HepG2 (cell line): ENCODE measurements around the gene PRMT5. TPM values are rescaled to one million over a fixed set of nuclear protein-coding genes. Genes with fewer than 3 reads are reported as not detected.

Source experiments
- ARNT ChIP-seq: fragments of 450-650 bp; IDR thresholded peaks from 2 replicates; pipeline ENCODE4 v1.6.1; 2017
- CREM ChIP-seq, 2 experiments: sonication (generic) in 1 of 2; formaldehyde crosslinking in 1 of 2; IDR thresholded peaks; 2 replicates each; pipeline versions ENCODE4 v1.4.0 to v1.6.1; 2016 to 2020; ENCODE audit warnings: antibody characterized with exemption in 1 of 2, mild to moderate bottlenecking in 1 of 2, missing genetic modification reagents in 1 of 2
- FOXA3 ChIP-seq: IDR thresholded peaks from 2 replicates; pipeline ENCODE4 v1.6.1; 2016; ENCODE audit warnings: missing genetic modification reagents, missing compliant biosample characterization
- FOXJ3 ChIP-seq: sonication (generic); formaldehyde crosslinking; IDR thresholded peaks from 2 replicates; pipeline ENCODE4 v1.4.0; 2020; ENCODE audit warnings: missing genetic modification reagents, mild to moderate bottlenecking, borderline replicate concordance
- HNF4A ChIP-seq: sonication (generic); formaldehyde crosslinking; IDR thresholded peaks from 2 replicates; pipeline ENCODE4 v1.4.0; 2020; ENCODE audit warnings: missing genetic modification reagents
- MAF1 ChIP-seq: sonication (generic); formaldehyde crosslinking; IDR thresholded peaks from 2 replicates; pipeline ENCODE4 v1.5.0; 2020; ENCODE audit warnings: missing genetic modification reagents, borderline replicate concordance
- NR2F6 ChIP-seq, 2 experiments: IDR thresholded peaks; 2 replicates each; pipeline ENCODE4 v1.6.1; 2016; ENCODE audit warnings: antibody characterized with exemption in 1 of 2, mild to moderate bottlenecking in 1 of 2
- PLSCR1 ChIP-seq: sonication (generic); formaldehyde crosslinking; IDR thresholded peaks from 2 replicates; pipeline ENCODE4 v1.5.0; 2020; ENCODE audit warnings: missing genetic modification reagents, mild to moderate bottlenecking, borderline replicate concordance
- SIX1 ChIP-seq: sonication (generic); formaldehyde crosslinking; IDR thresholded peaks from 2 replicates; pipeline ENCODE4 v1.4.0; 2020; ENCODE audit warnings: missing genetic modification reagents, borderline replicate concordance
- SMARCC2 ChIP-seq: fragments of 450-650 bp; IDR thresholded peaks from 2 replicates; pipeline ENCODE4 v1.6.1; 2017; ENCODE audit warnings: antibody characterized with exemption, mild to moderate bottlenecking
- SPEN ChIP-seq: sonication (generic); formaldehyde crosslinking; IDR thresholded peaks from 2 replicates; pipeline ENCODE4 v1.5.1; 2020; ENCODE audit warnings: low read depth, mild to moderate bottlenecking, missing genetic modification reagents
- XRCC5 ChIP-seq: fragments of 200-400 bp; formaldehyde crosslinking; optimal IDR thresholded peaks from 2 replicates; pipeline ENCODE3; 2017; ENCODE audit warnings: mild to moderate bottlenecking, low read length
- ZNF713 ChIP-seq: sonication (generic); formaldehyde crosslinking; IDR thresholded peaks from 2 replicates; pipeline ENCODE4 v1.4.0; 2020; ENCODE audit warnings: mild to moderate bottlenecking, missing genetic modification reagents
- polyA plus RNA-seq, 8 experiments: library from polyadenylated mRNA; depleted of rRNA in 3 of 8; stranded (reverse) in 7 of 8; unstranded in 1 of 8; fragments of >200 nt; fragmentation: Illumina TruSeq in 4 of 8; extraction: Trizol in 4 of 8; gene quantifications; 2 replicates each; pipeline versions ENCODE4 v1.2.1 to v1.2.3, GENCODE V29; 2011 to 2016; ENCODE audit warnings: low read depth in 4 of 8, missing spikeins in 1 of 8, mixed read lengths in 1 of 8; ENCODE audit not compliant: insufficient read depth in 1 of 8
- total RNA-seq, 5 experiments: library from RNA; depleted of rRNA; stranded (reverse); fragments of >200 nt; fragmentation: Illumina TruSeq; extraction: Trizol; gene quantifications; 2 replicates each; pipeline ENCODE4 v1.2.3, GENCODE V29; 2016; ENCODE audit warnings: low read depth in 1 of 5
- TF ChIP-seq, protein P1 (sequence below): sonication (generic); formaldehyde crosslinking; IDR thresholded peaks from 2 replicates; pipeline ENCODE4 v1.4.0; 2020; ENCODE audit warnings: missing genetic modification reagents, mild to moderate bottlenecking, borderline replicate concordance
- TF ChIP-seq, protein P2 (sequence below): IDR thresholded peaks from 2 replicates; pipeline ENCODE4 v1.4.0; 2020; ENCODE audit warnings: mild to moderate bottlenecking, missing genetic modification reagents
- TF ChIP-seq, protein P3 (sequence below): sonication (generic); formaldehyde crosslinking; IDR thresholded peaks from 2 replicates; pipeline ENCODE4 v1.4.0; 2020; ENCODE audit warnings: missing genetic modification reagents

PRMT5 gene
- total and polyA plus RNA-seq, 2 of the 13 experiments (the other 11 are each of a cell fraction or from before 2014, with no cell fraction given), result 210 to 354 TPM

DNA sequence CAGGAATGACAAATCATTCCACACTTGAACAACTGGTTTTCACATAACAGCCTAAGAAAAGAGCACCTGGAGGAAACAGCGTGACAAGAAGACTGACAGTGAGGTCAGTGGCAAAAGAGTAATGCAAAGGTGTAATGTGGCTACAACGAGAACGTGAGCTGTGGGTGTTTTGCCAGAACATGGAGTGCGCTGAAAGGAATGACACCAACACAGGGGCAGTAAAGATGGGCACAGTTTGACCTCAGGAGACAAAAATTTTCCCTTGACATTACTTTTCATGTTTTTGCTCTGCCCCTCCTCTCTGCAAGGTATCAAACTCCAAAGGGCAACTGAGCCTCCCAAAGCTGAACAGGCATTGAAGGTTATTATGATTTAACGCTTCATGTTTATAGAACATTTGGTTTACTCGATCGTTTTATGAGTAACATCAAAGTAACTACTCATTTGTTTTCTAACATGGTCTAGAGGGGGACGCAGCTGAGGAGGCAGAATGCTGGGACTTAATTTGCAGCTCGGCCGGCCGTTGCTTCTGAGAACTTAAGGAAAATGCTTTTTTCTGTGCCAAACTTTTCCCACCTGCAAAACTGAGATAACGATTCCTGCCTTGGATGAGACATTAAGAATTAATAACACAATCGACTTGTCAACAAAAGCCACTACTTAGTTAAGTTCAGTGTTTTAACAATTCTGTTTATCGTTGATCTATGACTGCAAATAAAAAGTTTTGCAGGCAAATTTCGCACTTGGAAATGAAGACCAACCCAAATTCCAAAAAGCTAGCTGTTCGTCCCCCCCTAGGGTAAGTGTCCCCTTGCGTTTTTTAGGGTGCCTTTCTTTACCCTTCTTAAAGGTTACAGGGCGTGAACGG lies 26.8 kb upstream of the PRMT5 start (continued):
- TF ChIP-seq, protein P1, sequence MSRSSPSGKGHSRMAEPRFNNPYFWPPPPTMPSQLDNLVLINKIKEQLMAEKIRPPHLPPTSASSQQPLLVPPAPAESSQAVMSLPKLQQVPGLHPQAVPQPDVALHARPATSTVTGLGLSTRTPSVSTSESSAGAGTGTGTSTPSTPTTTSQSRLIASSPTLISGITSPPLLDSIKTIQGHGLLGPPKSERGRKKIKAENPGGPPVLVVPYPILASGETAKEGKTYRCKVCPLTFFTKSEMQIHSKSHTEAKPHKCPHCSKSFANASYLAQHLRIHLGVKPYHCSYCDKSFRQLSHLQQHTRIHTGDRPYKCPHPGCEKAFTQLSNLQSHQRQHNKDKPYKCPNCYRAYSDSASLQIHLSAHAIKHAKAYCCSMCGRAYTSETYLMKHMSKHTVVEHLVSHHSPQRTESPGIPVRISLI, result 0 out of 2 replicates have a peak, but pooled peaks have one; percentile 19
- TF ChIP-seq ZNF713 (CRISPR knock-in tag) (0 out of 2 replicates have a peak, but pooled peaks have one; percentile 32), ARNT (no peak), CREM (IDR thresholded peaks at IDR 0.05) (peak; percentile 25; the same call in 1 of the 2 replicates), CREM (CRISPR knock-in tag; IDR thresholded peaks at IDR 0.05) (no peak), FOXA3 (CRISPR knock-in tag) (0 out of 2 replicates have a peak, but pooled peaks have one; percentile 8), HNF4A (peak; percentile 86), SPEN (peak; percentile 21; the same call in 1 of the 2 replicates), SIX1 (CRISPR knock-in tag) (peak; percentile 20; the same call in 1 of the 2 replicates), XRCC5 (peak; percentile 12), NR2F6 (IDR thresholded peaks at IDR 0.05) (no peak), NR2F6 (CRISPR knock-in tag; IDR thresholded peaks at IDR 0.05) (peak; percentile 32; the same call in 1 of the 2 replicates), PLSCR1 (CRISPR knock-in tag) (0 out of 2 replicates have a peak, but pooled peaks have one; percentile 82), FOXJ3 (CRISPR knock-in tag) (no peak), SMARCC2 (0 out of 2 replicates have a peak, but pooled peaks have one; percentile 5), MAF1 (CRISPR knock-in tag) (0 out of 2 replicates have a peak, but pooled peaks have one; percentile 33)
- TF ChIP-seq, protein P2, sequence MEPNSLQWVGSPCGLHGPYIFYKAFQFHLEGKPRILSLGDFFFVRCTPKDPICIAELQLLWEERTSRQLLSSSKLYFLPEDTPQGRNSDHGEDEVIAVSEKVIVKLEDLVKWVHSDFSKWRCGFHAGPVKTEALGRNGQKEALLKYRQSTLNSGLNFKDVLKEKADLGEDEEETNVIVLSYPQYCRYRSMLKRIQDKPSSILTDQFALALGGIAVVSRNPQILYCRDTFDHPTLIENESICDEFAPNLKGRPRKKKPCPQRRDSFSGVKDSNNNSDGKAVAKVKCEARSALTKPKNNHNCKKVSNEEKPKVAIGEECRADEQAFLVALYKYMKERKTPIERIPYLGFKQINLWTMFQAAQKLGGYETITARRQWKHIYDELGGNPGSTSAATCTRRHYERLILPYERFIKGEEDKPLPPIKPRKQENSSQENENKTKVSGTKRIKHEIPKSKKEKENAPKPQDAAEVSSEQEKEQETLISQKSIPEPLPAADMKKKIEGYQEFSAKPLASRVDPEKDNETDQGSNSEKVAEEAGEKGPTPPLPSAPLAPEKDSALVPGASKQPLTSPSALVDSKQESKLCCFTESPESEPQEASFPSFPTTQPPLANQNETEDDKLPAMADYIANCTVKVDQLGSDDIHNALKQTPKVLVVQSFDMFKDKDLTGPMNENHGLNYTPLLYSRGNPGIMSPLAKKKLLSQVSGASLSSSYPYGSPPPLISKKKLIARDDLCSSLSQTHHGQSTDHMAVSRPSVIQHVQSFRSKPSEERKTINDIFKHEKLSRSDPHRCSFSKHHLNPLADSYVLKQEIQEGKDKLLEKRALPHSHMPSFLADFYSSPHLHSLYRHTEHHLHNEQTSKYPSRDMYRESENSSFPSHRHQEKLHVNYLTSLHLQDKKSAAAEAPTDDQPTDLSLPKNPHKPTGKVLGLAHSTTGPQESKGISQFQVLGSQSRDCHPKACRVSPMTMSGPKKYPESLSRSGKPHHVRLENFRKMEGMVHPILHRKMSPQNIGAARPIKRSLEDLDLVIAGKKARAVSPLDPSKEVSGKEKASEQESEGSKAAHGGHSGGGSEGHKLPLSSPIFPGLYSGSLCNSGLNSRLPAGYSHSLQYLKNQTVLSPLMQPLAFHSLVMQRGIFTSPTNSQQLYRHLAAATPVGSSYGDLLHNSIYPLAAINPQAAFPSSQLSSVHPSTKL, result peak; percentile 26
- TF ChIP-seq, protein P3, sequence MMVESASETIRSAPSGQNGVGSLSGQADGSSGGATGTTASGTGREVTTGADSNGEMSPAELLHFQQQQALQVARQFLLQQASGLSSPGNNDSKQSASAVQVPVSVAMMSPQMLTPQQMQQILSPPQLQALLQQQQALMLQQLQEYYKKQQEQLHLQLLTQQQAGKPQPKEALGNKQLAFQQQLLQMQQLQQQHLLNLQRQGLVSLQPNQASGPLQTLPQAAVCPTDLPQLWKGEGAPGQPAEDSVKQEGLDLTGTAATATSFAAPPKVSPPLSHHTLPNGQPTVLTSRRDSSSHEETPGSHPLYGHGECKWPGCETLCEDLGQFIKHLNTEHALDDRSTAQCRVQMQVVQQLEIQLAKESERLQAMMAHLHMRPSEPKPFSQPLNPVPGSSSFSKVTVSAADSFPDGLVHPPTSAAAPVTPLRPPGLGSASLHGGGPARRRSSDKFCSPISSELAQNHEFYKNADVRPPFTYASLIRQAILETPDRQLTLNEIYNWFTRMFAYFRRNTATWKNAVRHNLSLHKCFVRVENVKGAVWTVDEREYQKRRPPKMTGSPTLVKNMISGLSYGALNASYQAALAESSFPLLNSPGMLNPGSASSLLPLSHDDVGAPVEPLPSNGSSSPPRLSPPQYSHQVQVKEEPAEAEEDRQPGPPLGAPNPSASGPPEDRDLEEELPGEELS, result peak; percentile 48; the same call in 1 of the 2 replicates
